ENCODE data around the gene SERTAD3. TPM values are rescaled to one million over a fixed set of nuclear protein-coding genes. Genes with fewer than 3 reads are reported as not detected.

SERTAD3 gene
- total and polyA plus RNA-seq, 2 of the 4 experiments (the other 2 are of a cell fraction), result 20.5 to 23.3 TPM

DNA sequence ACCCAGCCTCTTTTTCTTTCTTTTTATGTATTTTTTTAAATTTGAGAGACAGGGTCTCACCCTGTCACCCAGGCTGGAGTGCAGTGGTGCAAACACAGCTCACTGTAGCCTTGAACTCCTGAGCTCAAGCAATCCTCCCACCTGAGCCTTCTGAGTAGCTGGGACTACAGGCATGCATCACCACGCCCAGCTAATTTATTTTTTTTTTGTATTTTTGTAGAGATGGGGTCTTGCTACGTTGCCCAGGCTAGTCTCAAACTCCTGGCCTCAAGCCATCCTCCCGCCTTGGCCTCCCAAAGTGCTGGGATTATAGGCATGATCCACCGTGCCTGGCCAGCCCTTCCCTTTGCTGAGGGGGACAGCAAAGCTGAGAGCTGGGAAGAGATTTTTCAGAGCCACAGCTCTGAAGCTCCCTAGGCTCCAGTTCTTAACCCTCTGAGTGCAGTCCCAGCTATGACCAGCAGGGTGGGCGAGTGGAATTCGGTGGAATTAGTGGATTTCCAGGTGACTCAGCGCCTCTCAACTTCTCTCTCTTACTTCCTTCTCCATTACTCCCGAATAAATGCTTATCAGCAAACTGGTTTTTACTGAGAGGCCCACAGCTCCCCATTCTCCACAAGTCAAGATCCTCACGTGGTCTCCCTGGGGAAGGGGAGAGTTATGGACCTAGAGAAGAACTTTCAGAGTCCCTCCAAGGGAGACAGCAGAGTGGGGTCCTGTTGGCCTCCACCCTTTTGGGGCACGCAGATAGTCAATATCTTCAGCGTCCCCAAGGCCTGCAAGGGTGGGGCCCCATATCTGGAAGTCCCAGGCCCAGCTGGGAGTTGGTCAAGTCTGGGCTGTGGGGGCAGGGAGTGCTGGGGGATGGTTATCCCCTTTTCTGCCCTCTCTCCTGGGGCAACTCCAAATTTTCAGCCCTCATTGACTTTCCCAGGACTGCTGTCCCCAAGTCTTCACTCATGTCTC is 20.2 kb upstream of the SERTAD3 start:
- Histone ChIP-seq H4K5ac (ENCODE audit: low read depth, low read length) (peak overlapping the region; percentile 37; the same call in 1 of the 2 replicates), H2AFZ (replicated peaks; ENCODE audit: low read length, poor library complexity) (peak overlapping the region; percentile 99), H2BK120ac (ENCODE audit: low read depth, low read length) (peak overlapping the region; percentile 36)

More for the DNA sequence above, 20.2 kb upstream of the SERTAD3 start:
- peaks cover 16% of the 10 kb centered on the region for H3K4me1 ChIP-seq (ENCODE audit: control insufficient read depth, insufficient read depth, low read length)
- 0 out of 2 replicates have a peak overlapping the region, but pooled peaks have one; percentile 36 for H2BK20ac ChIP-seq (ENCODE audit: low read depth, low read length)
- no peaks in the 10 kb centered on the region for H3K9me3 ChIP-seq (ENCODE audit: control insufficient read depth, insufficient read depth, low read length)
- H3K4me2 ChIP-seq (ENCODE audit: low read depth, low read length), result peak overlapping the region; percentile 67
- in situ Hi-C loops (cut with MboI; ENCODE audit: low sequenced_read_pairs) (no loop called here), intact Hi-C loops (cut with micrococcal nuclease) (loop anchor here (1.0 to 10.0 kb wide), 4 partner anchors 44 to 138 kb away; no protein-coding TSS in a partner anchor), dilution Hi-C loops (cut with HindIII; ENCODE audit: low sequenced_read_pairs, unreplicated experiment) (no loop called here)
- WGBS, 2 experiments (ENCODE audit: extremely low coverage in 2 of 2, insufficient read length in 1 of 2), result no CpG with 5 or more reads among the region's 11 CpGs
- ATAC-seq (ENCODE audit: low read depth) (peak; percentile 43), DNase-seq (peak; percentile 88)
- POLR2A ChIA-PET (ENCODE audit: unreplicated experiment), result interaction anchor here (1.9 kb wide), 1 partner anchor 21 kb away, joined by 4 read pairs; no protein-coding TSS in a partner anchor
- peak overlapping the region; percentile 93 for H2AK9ac ChIP-seq (replicated peaks; ENCODE audit: low read depth, low read length, poor library complexity)
- H4K20me1 ChIP-seq (ENCODE audit: insufficient read depth, low read length), result peaks cover 9% of the 10 kb centered on the region; the same call in 1 of the 2 replicates
- H3K14ac ChIP-seq (replicated peaks; ENCODE audit: low read depth, low read length), result peak overlapping the region; percentile 64
- H3K79me1 ChIP-seq (ENCODE audit: low read depth in 1 of 2, low read length in 2 of 2), result peaks cover 0 to 31% of the 10 kb centered on the region in 2 experiments; a peak in 3 of 4 replicates
- TF ChIP-seq FOS (IDR thresholded peaks at IDR 0.05; ENCODE audit: low read depth, low read length) (peak; percentile 61; the same call in 1 of the 2 replicates), NFE2L2 (IDR thresholded peaks at IDR 0.05; ENCODE audit: low read depth, low read length) (peak; percentile 76), RAD21 (IDR thresholded peaks at IDR 0.05; ENCODE audit: low read length) (peak; percentile 75), BHLHE40 (IDR thresholded peaks at IDR 0.05; ENCODE audit: low read depth, low read length) (no peak), CHD1 (IDR thresholded peaks at IDR 0.05; ENCODE audit: low read depth, low read length) (no peak), CEBPB (IDR thresholded peaks at IDR 0.05; ENCODE audit: low read depth, low read length) (no peak), MAZ (IDR thresholded peaks at IDR 0.05; ENCODE audit: borderline replicate concordance, low read depth, low read length) (peak; percentile 54; the same call in 1 of the 2 replicates), SMC3 (IDR thresholded peaks at IDR 0.05; ENCODE audit: low read depth, low read length) (peak; percentile 69), MAFK (IDR thresholded peaks at IDR 0.05; ENCODE audit: low read depth, low read length) (peak; percentile 70)
- TF ChIP-seq, protein P1, sequence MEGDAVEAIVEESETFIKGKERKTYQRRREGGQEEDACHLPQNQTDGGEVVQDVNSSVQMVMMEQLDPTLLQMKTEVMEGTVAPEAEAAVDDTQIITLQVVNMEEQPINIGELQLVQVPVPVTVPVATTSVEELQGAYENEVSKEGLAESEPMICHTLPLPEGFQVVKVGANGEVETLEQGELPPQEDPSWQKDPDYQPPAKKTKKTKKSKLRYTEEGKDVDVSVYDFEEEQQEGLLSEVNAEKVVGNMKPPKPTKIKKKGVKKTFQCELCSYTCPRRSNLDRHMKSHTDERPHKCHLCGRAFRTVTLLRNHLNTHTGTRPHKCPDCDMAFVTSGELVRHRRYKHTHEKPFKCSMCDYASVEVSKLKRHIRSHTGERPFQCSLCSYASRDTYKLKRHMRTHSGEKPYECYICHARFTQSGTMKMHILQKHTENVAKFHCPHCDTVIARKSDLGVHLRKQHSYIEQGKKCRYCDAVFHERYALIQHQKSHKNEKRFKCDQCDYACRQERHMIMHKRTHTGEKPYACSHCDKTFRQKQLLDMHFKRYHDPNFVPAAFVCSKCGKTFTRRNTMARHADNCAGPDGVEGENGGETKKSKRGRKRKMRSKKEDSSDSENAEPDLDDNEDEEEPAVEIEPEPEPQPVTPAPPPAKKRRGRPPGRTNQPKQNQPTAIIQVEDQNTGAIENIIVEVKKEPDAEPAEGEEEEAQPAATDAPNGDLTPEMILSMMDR (conservative IDR thresholded peaks at IDR 0.05; ENCODE audit: low read depth, low read length), result peak; percentile 93
- TF ChIP-seq, protein P2, sequence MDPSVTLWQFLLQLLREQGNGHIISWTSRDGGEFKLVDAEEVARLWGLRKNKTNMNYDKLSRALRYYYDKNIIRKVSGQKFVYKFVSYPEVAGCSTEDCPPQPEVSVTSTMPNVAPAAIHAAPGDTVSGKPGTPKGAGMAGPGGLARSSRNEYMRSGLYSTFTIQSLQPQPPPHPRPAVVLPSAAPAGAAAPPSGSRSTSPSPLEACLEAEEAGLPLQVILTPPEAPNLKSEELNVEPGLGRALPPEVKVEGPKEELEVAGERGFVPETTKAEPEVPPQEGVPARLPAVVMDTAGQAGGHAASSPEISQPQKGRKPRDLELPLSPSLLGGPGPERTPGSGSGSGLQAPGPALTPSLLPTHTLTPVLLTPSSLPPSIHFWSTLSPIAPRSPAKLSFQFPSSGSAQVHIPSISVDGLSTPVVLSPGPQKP (IDR thresholded peaks at IDR 0.05; ENCODE audit: borderline replicate concordance, low read depth, low read length), result no peak
- BruUV-seq (replicated peaks), result TSS peak; percentile 45
- H3K9me1 ChIP-seq (ENCODE audit: insufficient read depth, low read length), result peaks cover 11% of the 10 kb centered on the region
- H2BK5ac ChIP-seq (ENCODE audit: low read depth, low read length, poor library complexity, severe bottlenecking), result peak overlapping the region; percentile 76
- H3K18ac ChIP-seq (ENCODE audit: low read depth, low read length), result peak overlapping the region; percentile 27
- H2BK15ac ChIP-seq (ENCODE audit: low read depth, low read length), result no peak overlapping the region
- peaks cover 11% of the 10 kb centered on the region; the same call in 1 of the 2 replicates for H3K27me3 ChIP-seq (ENCODE audit: control insufficient read depth, insufficient read depth, low read length)
- CTCF ChIA-PET, result interaction anchor here (0.7 to 2.8 kb wide), 13 partner anchors 8 to 170 kb away, joined by 3 to 10 read pairs (median 4); partner anchors contain the start of gene SERTAD1
- peak overlapping the region; percentile 14 for H3K23ac ChIP-seq (ENCODE audit: low read depth, low read length)
- H4K8ac ChIP-seq (ENCODE audit: low read depth in 2 of 2, low read length in 2 of 2), result peak overlapping the region; percentile 9 to 85; a peak in 3 of 4 replicates
- H2AK5ac ChIP-seq (ENCODE audit: low read depth, low read length), result peak overlapping the region; percentile 56
- peak overlapping the region; percentile 41; the same call in 1 of the 2 replicates for H3K9ac ChIP-seq (ENCODE audit: low read depth, low read length)
- peak overlapping the region; percentile 69 for H4K91ac ChIP-seq (ENCODE audit: insufficient read depth, low read depth, low read length)
- H3K4me3 ChIP-seq (ENCODE audit: insufficient read depth, low read depth, low read length), result peak overlapping the region; percentile 68; the same call in 1 of the 2 replicates
- H3K56ac ChIP-seq (ENCODE audit: extremely low read depth, insufficient read depth, low read length), result no peak overlapping the region
- H3K27ac ChIP-seq (ENCODE audit: insufficient read depth, low read length), result peak overlapping the region; percentile 57
- no peaks in the 10 kb centered on the region for H3K36me3 ChIP-seq (ENCODE audit: control insufficient read depth, insufficient read depth, low read length)
- peak overlapping the region; percentile 76 for H3K4ac ChIP-seq (ENCODE audit: low read depth, low read length)

Measured in IMR-90 (cell line).